Effector memory CD4-positive, alpha-beta T cell (primary cell): ENCODE data around the gene PCDHGB2.
"Not testable (repeated sequence)": the region's sequence is repeated elsewhere in the genome, so short reads cannot be mapped to it uniquely, and the experiment has no call there.

ENCODE experiments used
- DNase-seq, 3 donors: peaks; one replicate each; pipeline ENCODE4 v3.0.0-alpha.2; 2020
- H3K27ac ChIP-seq: 2 replicates; pipeline ENCODE4 v1.7.0; 2013; ENCODE audit warnings: mild to moderate bottlenecking, low read length, moderate library complexity; ENCODE audit not compliant: insufficient read depth, poor library complexity, severe bottlenecking
- H3K27me3 ChIP-seq: replicated peaks from 2 replicates; pipeline ENCODE4 v1.7.0; 2013; ENCODE audit warnings: mild to moderate bottlenecking, low read length; ENCODE audit not compliant: insufficient read depth, control insufficient read depth, poor library complexity, severe bottlenecking
- H3K36me3 ChIP-seq: 2 replicates; pipeline ENCODE4 v1.7.0; 2013; ENCODE audit warnings: mild to moderate bottlenecking, low read length, moderate library complexity; ENCODE audit not compliant: control insufficient read depth, insufficient read depth
- H3K4me1 ChIP-seq: 2 replicates; pipeline ENCODE4 v1.7.0; 2013; ENCODE audit warnings: low read length, mild to moderate bottlenecking; ENCODE audit not compliant: control insufficient read depth, insufficient read depth, poor library complexity, severe bottlenecking
- H3K4me3 ChIP-seq: 2 replicates; pipeline ENCODE4 v1.7.0; 2013; ENCODE audit warnings: low read length, low read depth, mild to moderate bottlenecking; ENCODE audit not compliant: insufficient read depth, poor library complexity, severe bottlenecking
- H3K9me3 ChIP-seq: 2 replicates; pipeline ENCODE4 v1.7.0; 2013; ENCODE audit warnings: mild to moderate bottlenecking, low read length, moderate library complexity; ENCODE audit not compliant: control insufficient read depth

Gene PCDHGB2

DNA sequence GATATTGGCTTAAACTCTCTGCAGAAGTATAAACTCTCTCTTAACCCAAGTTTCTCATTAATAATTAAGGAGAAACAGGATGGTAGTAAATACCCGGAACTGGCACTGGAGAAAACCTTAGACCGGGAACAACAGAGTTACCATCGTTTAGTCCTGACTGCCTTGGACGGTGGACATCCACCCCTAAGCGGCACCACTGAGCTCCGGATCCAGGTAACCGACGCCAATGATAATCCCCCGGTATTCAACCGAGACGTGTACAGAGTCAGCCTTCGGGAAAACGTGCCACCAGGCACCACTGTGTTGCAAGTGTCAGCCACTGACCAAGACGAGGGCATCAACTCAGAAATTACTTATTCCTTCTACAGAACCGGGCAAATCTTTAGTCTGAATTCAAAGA, 38.8 kb downstream of the PCDHGB2 start:
- Histone ChIP-seq H3K4me1 (no peaks in the 10 kb centered on the region), H3K27me3 (peaks cover 16% of the 10 kb centered on the region), H3K36me3 (no peaks in the 10 kb centered on the region), H3K4me3 (no peak overlapping the region), H3K9me3 (peaks cover 4% of the 10 kb centered on the region), H3K27ac (no peak overlapping the region)
- DNase-seq, result no peak

DNA sequence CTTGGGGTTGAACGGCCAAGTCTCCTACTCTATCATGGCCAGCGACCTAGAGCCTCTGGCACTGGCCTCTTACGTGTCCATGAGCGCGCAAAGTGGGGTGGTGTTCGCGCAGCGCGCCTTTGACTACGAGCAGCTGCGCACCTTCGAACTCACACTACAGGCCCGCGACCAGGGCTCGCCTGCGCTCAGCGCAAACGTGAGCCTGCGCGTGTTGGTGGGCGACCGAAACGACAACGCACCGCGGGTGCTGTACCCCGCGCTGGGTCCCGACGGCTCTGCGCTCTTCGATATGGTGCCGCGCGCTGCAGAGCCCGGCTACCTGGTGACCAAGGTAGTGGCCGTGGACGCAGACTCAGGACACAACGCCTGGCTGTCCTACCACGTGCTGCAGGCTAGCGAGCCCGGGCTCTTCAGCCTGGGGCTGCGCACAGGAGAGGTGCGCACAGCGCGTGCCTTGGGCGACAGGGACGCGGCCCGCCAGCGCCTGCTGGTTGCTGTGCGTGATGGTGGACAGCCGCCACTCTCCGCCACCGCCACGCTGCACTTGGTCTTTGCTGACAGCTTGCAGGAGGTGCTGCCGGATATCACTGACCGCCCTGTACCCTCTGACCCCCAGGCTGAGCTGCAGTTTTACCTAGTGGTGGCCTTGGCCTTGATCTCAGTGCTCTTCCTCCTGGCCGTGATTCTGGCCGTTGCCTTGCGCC, 39.9 kb downstream of the PCDHGB2 start:
- Histone ChIP-seq H3K36me3 (no peaks in the 10 kb centered on the region), H3K4me3 (no peak overlapping the region)

DNA sequence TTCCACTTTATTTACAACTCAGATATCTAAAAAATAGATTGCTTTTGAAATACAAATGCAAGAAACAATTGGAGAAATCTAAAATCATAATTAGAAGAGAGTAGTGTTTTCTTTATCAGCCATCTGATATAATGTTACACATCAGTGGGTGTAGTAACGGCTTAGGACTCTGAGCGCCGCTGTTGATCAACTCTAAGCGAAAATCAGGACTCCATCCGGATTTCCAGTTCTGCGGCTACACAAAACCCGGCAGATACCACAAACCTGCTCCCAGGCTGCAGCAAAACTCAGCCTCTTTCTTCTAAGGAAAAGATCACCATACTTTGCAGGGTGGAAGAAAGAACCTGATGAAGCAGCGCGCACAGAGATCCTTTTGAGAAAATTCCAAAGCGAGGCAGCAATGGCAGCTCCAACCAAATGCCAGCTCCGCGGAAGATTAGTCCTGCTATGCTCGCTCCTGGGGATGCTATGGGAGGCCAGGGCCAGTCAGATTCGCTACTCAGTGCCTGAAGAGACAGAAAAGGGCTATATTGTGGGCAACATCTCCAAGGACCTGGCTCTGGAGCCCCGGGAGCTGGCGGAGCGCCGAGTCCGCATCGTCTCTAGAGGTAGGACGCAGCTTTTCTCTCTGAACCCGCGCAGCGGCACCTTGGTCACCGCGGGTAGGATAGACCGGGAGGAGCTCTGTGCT, 42.9 kb downstream of the PCDHGB2 start, which contains the start of gene PCDHGA9:
Gene PCDHGA9, plus strand, starts transcription at position 226 of the 691 bp plus-strand sequence. Its CDS starts 175 bp downstream, at position 401.
- peaks cover 31% of the 10 kb centered on the region for H3K27me3 ChIP-seq
- DNase-seq, result no peak
- no peak within 1 kb of the TSS for H3K27ac ChIP-seq
- H3K36me3 ChIP-seq, result no peaks in the 10 kb centered on the region
- H3K4me1 ChIP-seq, result no peaks in the 10 kb centered on the region
- peaks cover 4% of the 10 kb centered on the region for H3K9me3 ChIP-seq
- H3K4me3 ChIP-seq, result no peak within 1 kb of the TSS

More for the DNA sequence above, 39.9 kb downstream of the PCDHGB2 start:
- H3K9me3 ChIP-seq, result peaks cover 4% of the 10 kb centered on the region
- H3K27me3 ChIP-seq, result peaks cover 21% of the 10 kb centered on the region
- H3K4me1 ChIP-seq, result no peaks in the 10 kb centered on the region
- no peak for DNase-seq
- no peak overlapping the region for H3K27ac ChIP-seq

- Histone ChIP-seq H3K27me3 (peaks cover 33% of the 10 kb centered on the region), H3K36me3 (no peaks in the 10 kb centered on the region), H3K9me3 (peaks cover 4% of the 10 kb centered on the region), H3K4me1 (no peaks in the 10 kb centered on the region), H3K4me3 (no peak overlapping the region), H3K27ac (no peak overlapping the region)
- DNase-seq, result no peak
Observed at GRCh38 chr5:141403387-141403786, 43.6 kb downstream of the PCDHGB2 start.

- H3K9me3 ChIP-seq, H3K27ac ChIP-seq, H3K4me3 ChIP-seq, H3K4me1 ChIP-seq, H3K36me3 ChIP-seq, DNase-seq: not testable (repeated sequence)
- peaks cover 39% of the 10 kb centered on the region for H3K27me3 ChIP-seq
Observed at GRCh38 chr5:141407790-141408505, 48.2 kb downstream of the PCDHGB2 start, which contains the start of gene PCDHGB6. Gene PCDHGB6 (plus strand): TSS chr5:141408021. CDS start chr5:141408203, 182 bp downstream.

- peaks cover 3% of the 10 kb centered on the region for H3K9me3 ChIP-seq
- peaks cover 45% of the 10 kb centered on the region for H3K27me3 ChIP-seq
- no peaks in the 10 kb centered on the region for H3K36me3 ChIP-seq
- no peak overlapping the region for H3K27ac ChIP-seq
- H3K4me3 ChIP-seq, result no peak overlapping the region
- H3K4me1 ChIP-seq, result peaks cover 4% of the 10 kb centered on the region
- DNase-seq, result no peak
Observed at GRCh38 chr5:141409598-141410306, 50.0 kb downstream of the PCDHGB2 start.

- no peak overlapping the region for H3K4me3 ChIP-seq
- no peaks in the 10 kb centered on the region for H3K36me3 ChIP-seq
- H3K27ac ChIP-seq, result no peak overlapping the region
- DNase-seq, result no peak
- H3K27me3 ChIP-seq, result peaks cover 54% of the 10 kb centered on the region
- H3K9me3 ChIP-seq, result peaks cover 3% of the 10 kb centered on the region
- peaks cover 7% of the 10 kb centered on the region for H3K4me1 ChIP-seq
Observed at GRCh38 chr5:141411575-141411974, 51.8 kb downstream of the PCDHGB2 start.
